GM12891 (cell line): ENCODE results near the gene GTF3C2.
"Not testable (repeated sequence)": the region's sequence is repeated elsewhere in the genome, so short reads cannot be mapped to it uniquely, and the experiment has no call there.

ENCODE experiments used
- DNase-seq: peaks from one replicate; pipeline ENCODE4 v3.0.0; 2011; ENCODE audit warnings: low spot score; ENCODE audit not compliant: insufficient read length
- FAIRE-seq: peaks from 2 replicates; lab custom pipeline; 2011; peaks lifted over from hg19 to GRCh38; lab: Jason Lieb, UNC
- PAX5 ChIP-seq: IDR thresholded peaks from 2 replicates; pipeline ENCODE4 v1.6.1; 2011; ENCODE audit warnings: low read length, moderate library complexity, mild to moderate bottlenecking; ENCODE audit not compliant: insufficient read depth, severe bottlenecking
- POLR2A ChIP-seq: IDR thresholded peaks from 2 replicates; pipeline ENCODE4 v1.6.1; 2011; ENCODE audit warnings: low read depth, low read length, control low read depth
- POLR2AphosphoS5 ChIP-seq: IDR thresholded peaks from 2 replicates; pipeline ENCODE4 v1.6.1; 2011; ENCODE audit warnings: low read depth, low read length, control low read depth
- POU2F2 ChIP-seq: IDR thresholded peaks from 2 replicates; pipeline ENCODE4 v1.6.1; 2011; ENCODE audit warnings: low read depth, mild to moderate bottlenecking, control low read depth, low read length, moderate library complexity
- SPI1 ChIP-seq: IDR thresholded peaks from 2 replicates; pipeline ENCODE4 v1.6.1; 2011; ENCODE audit warnings: low read depth, low read length, control low read depth
- TAF1 ChIP-seq: IDR thresholded peaks from 2 replicates; pipeline ENCODE4 v1.6.1; 2011; ENCODE audit warnings: low read depth, low read length, control low read depth

The GTF3C2 gene

DNA sequence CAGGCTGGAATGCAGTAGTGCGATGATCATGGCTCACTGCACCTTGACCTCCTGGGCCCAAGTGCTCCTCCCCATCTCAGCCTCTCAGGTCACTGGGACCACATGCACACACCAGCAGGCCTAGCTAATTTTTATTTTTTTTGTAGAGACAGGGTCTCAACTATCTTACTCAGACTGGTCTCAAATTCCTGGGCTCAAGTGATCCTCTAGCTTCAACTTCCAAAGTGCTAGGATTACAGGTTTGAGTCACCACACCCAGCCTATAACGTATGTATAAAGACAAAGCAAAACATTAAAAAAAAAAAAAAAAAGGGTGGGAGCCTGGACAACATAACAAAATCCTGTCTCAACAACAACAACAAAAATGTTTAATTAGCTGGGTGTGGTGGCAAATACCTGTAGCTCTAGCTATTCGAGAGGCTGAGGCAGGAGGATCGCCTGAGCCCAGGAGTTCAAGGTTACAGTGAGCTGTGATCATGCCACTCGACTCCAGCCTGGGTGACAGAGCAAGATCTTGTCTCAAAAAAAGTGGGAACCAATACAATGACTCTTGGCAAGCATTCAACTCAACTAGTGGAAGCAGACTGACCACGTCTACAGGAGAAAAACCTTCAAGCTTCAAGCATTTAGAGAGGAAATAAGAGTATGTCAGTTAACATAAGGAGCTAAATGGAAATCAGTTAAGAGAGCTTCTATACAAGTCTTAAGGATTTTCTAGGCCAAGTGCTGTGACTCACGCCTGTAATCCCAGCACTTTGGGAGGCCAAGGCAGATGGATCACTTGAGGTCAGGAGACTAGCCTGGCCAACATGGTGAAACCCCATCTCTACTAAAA lies 2.6 kb downstream of the GTF3C2 start:
- FAIRE-seq (no peak), DNase-seq (no peak)
- TF ChIP-seq POLR2AphosphoS5 (no peak), PAX5 (no peak), TAF1 (no peak), POLR2A (no peak), POU2F2 (no peak), SPI1 (no peak)

DNA sequence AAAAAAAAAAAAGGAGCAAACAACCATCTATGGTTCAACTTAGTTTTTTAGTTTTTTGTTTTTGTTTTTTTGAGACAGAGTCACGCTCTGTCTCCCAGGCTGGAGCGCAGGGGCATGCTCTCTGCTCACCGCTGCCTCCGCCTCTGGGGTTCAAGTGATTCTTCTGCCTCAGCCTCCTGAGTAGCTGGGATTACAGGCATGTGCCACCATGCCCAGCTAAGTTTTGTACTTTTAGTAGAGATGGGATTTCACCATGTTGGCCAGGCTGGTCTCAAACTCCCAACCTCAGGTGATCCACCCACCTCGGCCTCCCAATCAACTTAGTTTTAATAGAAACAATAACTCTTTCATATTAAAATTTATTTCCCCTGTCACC lies 3.2 kb downstream of the GTF3C2 start:
- FAIRE-seq, DNase-seq: not testable (repeated sequence)

DNA sequence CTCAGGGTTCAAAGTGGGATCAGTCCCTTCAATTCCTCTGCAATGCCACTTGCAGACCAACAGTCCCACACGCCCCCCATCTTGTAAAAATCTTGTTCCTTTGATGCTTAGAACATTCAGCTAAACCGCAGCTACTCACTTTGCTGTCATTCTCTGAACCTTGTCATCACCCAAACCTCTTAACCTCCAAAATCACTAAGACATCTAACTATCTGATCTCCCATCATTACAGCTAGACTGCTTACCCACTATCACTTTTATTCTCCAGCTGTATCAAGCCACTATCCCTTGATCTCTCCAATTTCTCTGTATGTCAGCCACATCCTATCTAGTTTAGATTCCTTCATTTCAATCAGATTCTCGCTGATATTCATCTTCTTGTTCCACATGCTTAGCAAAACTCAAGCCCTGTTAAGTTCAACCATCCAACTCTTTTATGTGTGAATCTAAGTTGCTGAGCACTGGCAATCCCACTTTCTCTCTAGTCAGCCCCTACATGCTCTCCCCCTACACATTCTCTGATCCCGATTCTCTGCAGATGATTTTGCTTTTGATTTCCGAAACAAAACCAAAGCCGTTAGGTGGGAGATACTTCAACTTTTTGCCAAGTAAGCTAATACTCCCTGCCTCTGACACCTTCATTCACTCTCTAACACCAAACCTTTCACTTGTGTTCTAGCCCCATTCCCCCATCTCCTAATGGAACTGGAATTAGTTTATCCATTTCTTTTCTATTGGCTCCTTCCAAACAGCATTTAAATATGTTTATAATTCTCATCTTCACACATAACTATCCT lies 4.6 kb downstream of the GTF3C2 start:
- no peak for FAIRE-seq
- DNase-seq = no peak
- no peak for TF ChIP-seq POU2F2
- TF ChIP-seq PAX5 = no peak
- no peak for TF ChIP-seq TAF1
- no peak for TF ChIP-seq POLR2A
- no peak for TF ChIP-seq POLR2AphosphoS5
- no peak for TF ChIP-seq SPI1

DNA sequence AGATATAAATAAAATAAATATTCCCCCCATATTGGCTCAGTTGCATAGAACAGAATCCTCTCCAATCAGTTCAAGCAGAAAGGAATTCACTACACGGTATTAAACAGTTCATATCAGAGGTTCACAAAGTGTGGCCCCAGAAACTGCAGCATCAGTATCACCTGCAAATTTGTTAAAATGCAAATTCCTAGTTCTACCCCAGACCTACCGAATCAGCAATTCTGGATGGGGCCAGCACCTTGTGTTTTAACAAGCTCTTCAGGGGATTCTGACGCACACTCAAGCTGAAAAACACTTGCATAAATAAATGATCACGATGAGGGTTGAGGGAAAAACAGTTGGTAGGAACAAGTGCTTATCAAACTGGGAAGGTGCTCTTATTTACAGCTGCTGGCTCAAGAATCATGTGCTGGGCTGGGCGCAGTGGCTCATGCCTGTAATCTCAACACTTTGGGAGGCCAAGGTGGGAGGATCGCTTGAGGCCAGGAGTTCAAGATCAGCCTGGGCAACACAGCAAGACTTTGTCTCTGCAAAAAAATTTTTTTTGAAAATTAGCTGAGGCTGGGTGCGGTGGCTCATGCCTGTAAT lies 6.4 kb downstream of the GTF3C2 start:
- TF ChIP-seq SPI1 = no peak
- no peak for TF ChIP-seq POLR2AphosphoS5
- no peak for TF ChIP-seq POU2F2
- no peak for TF ChIP-seq POLR2A
- no peak for TF ChIP-seq TAF1
- TF ChIP-seq PAX5 = no peak
- FAIRE-seq (no peak), DNase-seq (no peak)

DNA sequence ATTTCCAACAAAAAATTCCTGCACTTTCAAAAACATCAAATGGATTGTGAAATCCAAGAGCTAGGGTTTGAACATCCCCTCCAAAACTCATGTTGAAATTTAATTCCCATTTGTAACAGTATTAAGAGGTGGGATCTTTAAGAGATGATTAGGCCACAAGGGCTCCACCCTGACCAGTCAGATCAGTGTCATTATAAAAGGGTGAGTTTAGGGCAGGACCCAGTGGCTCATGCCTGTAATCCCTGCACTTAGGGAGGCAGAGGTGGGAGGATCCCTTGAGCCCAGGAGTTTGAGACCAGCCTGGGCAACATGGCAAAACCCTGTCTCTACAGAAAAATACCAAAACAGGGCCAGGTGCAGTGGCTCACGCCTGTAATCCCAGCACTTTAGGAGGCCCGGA lies 8.9 kb downstream of the GTF3C2 start:
- no peak for FAIRE-seq

DNA sequence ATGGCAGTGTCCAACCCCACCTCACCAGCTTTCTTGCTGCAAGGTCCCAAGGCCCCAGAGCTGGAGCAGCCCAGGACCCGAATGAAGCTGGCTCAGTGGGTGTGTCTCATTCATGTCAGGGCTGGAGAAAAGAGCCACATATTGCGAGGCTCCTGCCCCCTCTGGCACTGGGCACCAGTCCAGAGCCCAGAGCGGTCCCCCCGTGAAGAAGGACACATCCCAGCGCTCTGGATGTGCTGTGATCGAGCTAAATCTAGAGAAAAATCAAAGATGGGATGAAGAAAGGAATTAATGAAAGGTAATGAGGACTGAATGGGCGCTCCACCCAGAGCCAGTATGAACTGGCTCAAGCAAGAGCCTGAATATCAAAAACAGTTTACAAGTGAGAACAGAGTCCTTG lies 20.4 kb downstream of the GTF3C2 start:
- DNase-seq (no peak), FAIRE-seq (no peak)
- TF ChIP-seq SPI1 = no peak
- no peak for TF ChIP-seq TAF1
- TF ChIP-seq POU2F2 = no peak
- no peak for TF ChIP-seq PAX5
- TF ChIP-seq POLR2A = no peak
- no peak for TF ChIP-seq POLR2AphosphoS5

More for the DNA sequence above, 8.9 kb downstream of the GTF3C2 start:
- DNase-seq = no peak
- TF ChIP-seq TAF1 (no peak), POLR2A (no peak), SPI1 (no peak), PAX5 (no peak), POLR2AphosphoS5 (no peak), POU2F2 (no peak)

DNA sequence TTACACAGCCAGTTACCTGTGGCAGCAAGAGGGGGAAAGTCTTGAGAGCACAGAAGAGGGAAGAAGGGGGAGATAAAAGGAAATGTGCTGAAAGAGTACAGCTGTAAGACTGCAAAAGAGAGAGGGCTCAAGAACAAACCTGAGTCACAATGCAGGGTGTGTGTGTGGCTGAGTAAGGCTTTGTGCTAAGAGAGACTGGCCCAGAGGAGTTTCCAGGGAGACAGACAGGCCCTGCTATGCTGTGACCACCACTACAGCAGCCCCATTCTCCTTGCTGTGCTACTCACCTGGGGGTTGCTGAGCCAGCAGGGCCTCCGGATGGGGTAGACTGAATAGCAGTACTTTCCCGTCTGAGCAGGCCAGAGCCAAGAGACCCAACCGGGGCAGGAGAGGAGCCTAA lies 21.3 kb downstream of the GTF3C2 start:
- no peak for DNase-seq

DNA sequence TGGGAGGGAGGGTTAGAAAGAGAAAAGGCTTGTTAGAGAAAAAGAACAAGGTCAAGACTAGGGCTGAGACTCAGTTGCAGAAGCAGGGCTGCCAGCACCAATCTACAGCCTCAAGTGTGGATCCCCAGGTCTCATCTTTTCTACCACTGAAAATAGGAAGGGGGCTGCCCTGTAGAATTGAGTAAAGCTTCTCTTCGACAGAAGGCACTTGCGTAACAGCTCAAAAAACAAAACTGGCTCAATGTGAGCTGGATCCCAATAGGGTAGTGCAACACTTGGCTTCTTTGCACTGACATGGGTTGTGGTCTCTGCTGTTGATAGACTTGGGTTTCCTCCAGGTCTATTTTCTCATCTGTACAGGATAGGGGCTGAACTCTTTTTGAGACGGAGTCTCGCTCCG lies 31.8 kb downstream of the GTF3C2 start:
- FAIRE-seq (no peak), DNase-seq (no peak)
- TF ChIP-seq PAX5 = no peak
- TF ChIP-seq POU2F2 = no peak
- TF ChIP-seq TAF1 = no peak
- no peak for TF ChIP-seq POLR2A
- TF ChIP-seq POLR2AphosphoS5 = no peak
- TF ChIP-seq SPI1 = no peak

More for the DNA sequence above, 21.3 kb downstream of the GTF3C2 start:
- FAIRE-seq = no peak
- TF ChIP-seq TAF1 (no peak), POLR2A (no peak), POU2F2 (no peak), PAX5 (no peak), POLR2AphosphoS5 (no peak), SPI1 (no peak)

DNA sequence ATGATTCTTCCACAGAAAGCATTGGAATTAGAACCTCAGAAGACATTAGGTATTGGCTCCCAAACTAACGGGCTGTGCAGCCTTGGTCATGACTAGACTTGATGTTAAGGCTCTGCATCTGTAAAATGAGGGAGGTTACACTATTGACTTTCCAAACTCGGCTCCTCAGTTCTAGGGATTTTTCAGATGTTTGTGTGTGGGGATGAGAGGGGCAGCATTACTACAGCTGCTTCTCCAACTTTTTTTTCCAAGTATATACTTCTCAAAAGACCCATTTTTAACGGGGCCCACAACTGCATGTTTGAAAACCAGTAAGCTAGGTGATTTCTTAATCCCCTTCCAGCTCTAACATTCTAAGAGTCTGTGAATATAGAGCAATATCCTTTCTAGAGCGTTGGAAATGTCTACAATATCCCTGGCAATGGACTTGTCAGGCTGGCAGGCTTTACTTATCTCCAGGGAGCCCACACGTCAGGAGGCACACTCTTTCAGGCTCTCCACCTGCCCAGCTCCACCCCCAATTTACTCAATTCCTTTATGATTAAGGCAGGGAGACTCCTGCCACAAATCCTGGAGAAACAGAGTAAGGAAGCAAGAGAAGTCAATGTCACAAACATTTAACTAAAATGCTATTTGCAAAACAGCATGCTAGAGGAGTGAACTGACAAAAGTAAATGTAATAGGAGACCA lies 32.8 kb downstream of the GTF3C2 start:
- DNase-seq (no peak), FAIRE-seq (no peak)
- TF ChIP-seq POLR2A = no peak
